Measurements from ENCODE around the gene CSDE1. TPM values are rescaled to one million over a fixed set of nuclear protein-coding genes. Genes with fewer than 3 reads are reported as not detected.

The CSDE1 gene
- total RNA-seq, 1 experiment from 2014 or later: 536 TPM

DNA sequence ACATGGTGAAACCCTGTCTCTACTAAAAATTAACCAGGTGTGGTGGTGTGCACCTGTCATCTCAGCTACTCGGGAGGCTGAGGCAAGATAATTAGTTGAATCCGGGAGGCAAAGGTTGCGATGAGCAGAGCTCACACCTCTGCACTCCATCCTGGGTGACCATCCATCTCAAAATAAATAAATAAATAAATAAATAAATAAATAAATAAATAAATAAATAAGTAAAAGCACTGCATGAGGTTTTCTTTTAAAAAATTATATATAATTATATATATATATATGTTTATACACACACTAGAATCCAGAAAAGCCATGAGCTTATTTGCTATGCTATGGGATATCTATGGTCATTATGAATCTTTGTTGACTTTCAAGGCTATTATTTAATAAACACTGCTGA is 64.8 kb downstream of the CSDE1 start:
- Histone ChIP-seq H3K4me1 (replicated peaks; ENCODE audit: insufficient read depth) (no peaks in the 10 kb centered on the region), H3K9me2 (ENCODE audit: insufficient read depth) (no peaks in the 10 kb centered on the region), H3K9me3 (ENCODE audit: insufficient read depth, low read depth) (no peaks in the 10 kb centered on the region), H3F3A (ENCODE audit: insufficient read depth, low read depth) (no peaks in the 10 kb centered on the region), H3K27me3 (ENCODE audit: insufficient read depth, low read depth) (no peaks in the 10 kb centered on the region), H3K36me3 (ENCODE audit: low read depth) (no peaks in the 10 kb centered on the region), H3K79me2 (ENCODE audit: low read depth) (no peaks in the 10 kb centered on the region), H3K27ac (no peak overlapping the region), H3K4me3 (no peak overlapping the region), H2AFZ (no peak overlapping the region), H3K4me2 (no peak overlapping the region), H4K20me1 (ENCODE audit: insufficient read depth) (no peaks in the 10 kb centered on the region)
- BruUV-seq (replicated peaks): no TSS peak
- TF ChIP-seq, protein P1, sequence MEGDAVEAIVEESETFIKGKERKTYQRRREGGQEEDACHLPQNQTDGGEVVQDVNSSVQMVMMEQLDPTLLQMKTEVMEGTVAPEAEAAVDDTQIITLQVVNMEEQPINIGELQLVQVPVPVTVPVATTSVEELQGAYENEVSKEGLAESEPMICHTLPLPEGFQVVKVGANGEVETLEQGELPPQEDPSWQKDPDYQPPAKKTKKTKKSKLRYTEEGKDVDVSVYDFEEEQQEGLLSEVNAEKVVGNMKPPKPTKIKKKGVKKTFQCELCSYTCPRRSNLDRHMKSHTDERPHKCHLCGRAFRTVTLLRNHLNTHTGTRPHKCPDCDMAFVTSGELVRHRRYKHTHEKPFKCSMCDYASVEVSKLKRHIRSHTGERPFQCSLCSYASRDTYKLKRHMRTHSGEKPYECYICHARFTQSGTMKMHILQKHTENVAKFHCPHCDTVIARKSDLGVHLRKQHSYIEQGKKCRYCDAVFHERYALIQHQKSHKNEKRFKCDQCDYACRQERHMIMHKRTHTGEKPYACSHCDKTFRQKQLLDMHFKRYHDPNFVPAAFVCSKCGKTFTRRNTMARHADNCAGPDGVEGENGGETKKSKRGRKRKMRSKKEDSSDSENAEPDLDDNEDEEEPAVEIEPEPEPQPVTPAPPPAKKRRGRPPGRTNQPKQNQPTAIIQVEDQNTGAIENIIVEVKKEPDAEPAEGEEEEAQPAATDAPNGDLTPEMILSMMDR (conservative IDR thresholded peaks at IDR 0.05): no peak
- no peak for TF ChIP-seq EZH2 (IDR thresholded peaks at IDR 0.05; ENCODE audit: low read depth)
- ChIA-PET CTCF (no interaction called here), POLR2A (ENCODE audit: unreplicated experiment) (interaction anchor here (0.7 kb wide), 1 partner anchor 251 kb away, joined by 3 read pairs; no protein-coding TSS in a partner anchor)
- intact Hi-C loops (cut with micrococcal nuclease; ENCODE audit: unreplicated experiment): no loop called here
- no peak for DNase-seq

DNA sequence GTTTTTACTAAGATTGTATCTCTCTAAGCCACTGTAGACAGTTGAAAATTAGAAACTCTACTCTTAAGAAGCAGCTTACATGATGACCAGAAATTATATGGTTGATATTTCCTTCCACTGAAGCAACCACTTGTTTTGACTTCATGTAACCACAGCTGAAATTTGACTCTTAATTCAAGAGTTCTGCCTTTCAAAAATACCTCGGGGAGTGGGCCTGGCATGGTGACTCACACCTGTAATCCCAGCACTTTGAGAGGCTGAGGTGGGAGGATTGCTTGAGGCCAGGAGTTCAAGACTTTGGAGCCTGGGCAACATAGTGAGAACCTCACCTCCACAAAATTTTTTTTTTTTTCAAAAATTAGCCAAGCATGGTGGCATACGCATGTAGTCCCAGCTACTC is 66.7 kb downstream of the CSDE1 start:
- ChIA-PET POLR2A (ENCODE audit: unreplicated experiment) (no interaction called here), CTCF (no interaction called here)
- Histone ChIP-seq H3K79me2 (ENCODE audit: low read depth) (no peaks in the 10 kb centered on the region), H2AFZ (no peak overlapping the region), H3K4me2 (no peak overlapping the region), H3K9me2 (ENCODE audit: insufficient read depth) (no peaks in the 10 kb centered on the region), H3K4me3 (no peak overlapping the region), H3K9me3 (ENCODE audit: insufficient read depth, low read depth) (no peaks in the 10 kb centered on the region), H3K36me3 (ENCODE audit: low read depth) (no peaks in the 10 kb centered on the region), H3K27me3 (ENCODE audit: insufficient read depth, low read depth) (0 out of 2 replicates have a peak, but pooled peaks cover 4% of the 10 kb centered on the region), H3F3A (ENCODE audit: insufficient read depth, low read depth) (no peaks in the 10 kb centered on the region), H3K27ac (no peak overlapping the region), H3K4me1 (replicated peaks; ENCODE audit: insufficient read depth) (no peaks in the 10 kb centered on the region), H4K20me1 (ENCODE audit: insufficient read depth) (no peaks in the 10 kb centered on the region)
- DNase-seq: peak in 1 of 2 experiments; percentile 60
- no TSS peak for BruUV-seq (replicated peaks)
- TF ChIP-seq EZH2 (IDR thresholded peaks at IDR 0.05; ENCODE audit: low read depth): no peak
- TF ChIP-seq, protein P1 (conservative IDR thresholded peaks at IDR 0.05): no peak
- intact Hi-C loops (cut with micrococcal nuclease; ENCODE audit: unreplicated experiment): no loop called here

DNA sequence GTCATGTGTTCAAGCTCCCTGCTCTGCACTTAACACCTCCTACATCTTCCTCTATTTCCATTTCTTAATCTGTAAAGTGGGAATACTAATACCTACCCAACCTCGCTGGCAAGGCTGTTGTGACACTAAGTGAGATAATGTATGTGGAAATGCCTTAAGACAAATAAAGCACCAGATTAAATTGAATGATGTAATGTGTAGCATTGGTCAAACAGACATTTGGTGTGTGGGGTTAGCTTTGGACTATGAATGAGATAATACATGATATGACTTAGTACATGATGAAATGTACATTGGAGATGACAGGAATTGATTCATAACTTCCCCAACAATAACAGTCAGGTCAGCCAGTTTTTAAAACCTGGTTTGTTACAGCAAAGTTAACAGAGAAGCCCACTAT is 67.6 kb downstream of the CSDE1 start:
- no peak for TF ChIP-seq EZH2 (IDR thresholded peaks at IDR 0.05; ENCODE audit: low read depth)
- TF ChIP-seq, protein P1 (conservative IDR thresholded peaks at IDR 0.05): no peak
- Histone ChIP-seq H3K9me3 (ENCODE audit: insufficient read depth, low read depth) (no peaks in the 10 kb centered on the region), H3K27ac (no peak overlapping the region), H3K4me1 (replicated peaks; ENCODE audit: insufficient read depth) (no peaks in the 10 kb centered on the region), H3K9me2 (ENCODE audit: insufficient read depth) (no peaks in the 10 kb centered on the region), H2AFZ (no peak overlapping the region), H3K36me3 (ENCODE audit: low read depth) (no peaks in the 10 kb centered on the region), H3F3A (ENCODE audit: insufficient read depth, low read depth) (no peaks in the 10 kb centered on the region), H3K4me2 (no peak overlapping the region), H3K27me3 (ENCODE audit: insufficient read depth, low read depth) (0 out of 2 replicates have a peak, but pooled peaks cover 4% of the 10 kb centered on the region), H4K20me1 (ENCODE audit: insufficient read depth) (no peaks in the 10 kb centered on the region), H3K79me2 (ENCODE audit: low read depth) (no peaks in the 10 kb centered on the region), H3K4me3 (no peak overlapping the region)
- intact Hi-C loops (cut with micrococcal nuclease; ENCODE audit: unreplicated experiment): no loop called here
- POLR2A ChIA-PET (ENCODE audit: unreplicated experiment): no interaction called here
- DNase-seq: no peak
- CTCF ChIA-PET: no interaction called here
- no TSS peak for BruUV-seq (replicated peaks)

All from PC-9 (cell line).